G401 (cell line): ENCODE measurements around the gene LIX1L. TPM values are rescaled to one million over a fixed set of nuclear protein-coding genes. Genes with fewer than 3 reads are reported as not detected.
A peak's percentile ranks its signal among the peaks of the same experiment; 100 is the strongest.

ENCODE experiments used
- DNase-seq: peaks from one replicate; pipeline ENCODE4 v3.0.0-alpha.2; 2015; ENCODE audit warnings: low spot score
- in situ Hi-C: cut with HindIII; loops from 2 replicates; pipeline ENCODE4 v1.10.0; 2016; ENCODE audit warnings: low sequenced_read_pairs, mixed read lengths
- total RNA-seq: library from RNA; depleted of rRNA; stranded (reverse); fragments of >200 nt; shearing (Covaris generic); gene quantifications from 2 replicates; pipeline ENCODE4 v1.2.3, GENCODE V29; 2014

Gene LIX1L
- total RNA-seq, 1 experiment from 2014 or later: 31.7 TPM

DNA sequence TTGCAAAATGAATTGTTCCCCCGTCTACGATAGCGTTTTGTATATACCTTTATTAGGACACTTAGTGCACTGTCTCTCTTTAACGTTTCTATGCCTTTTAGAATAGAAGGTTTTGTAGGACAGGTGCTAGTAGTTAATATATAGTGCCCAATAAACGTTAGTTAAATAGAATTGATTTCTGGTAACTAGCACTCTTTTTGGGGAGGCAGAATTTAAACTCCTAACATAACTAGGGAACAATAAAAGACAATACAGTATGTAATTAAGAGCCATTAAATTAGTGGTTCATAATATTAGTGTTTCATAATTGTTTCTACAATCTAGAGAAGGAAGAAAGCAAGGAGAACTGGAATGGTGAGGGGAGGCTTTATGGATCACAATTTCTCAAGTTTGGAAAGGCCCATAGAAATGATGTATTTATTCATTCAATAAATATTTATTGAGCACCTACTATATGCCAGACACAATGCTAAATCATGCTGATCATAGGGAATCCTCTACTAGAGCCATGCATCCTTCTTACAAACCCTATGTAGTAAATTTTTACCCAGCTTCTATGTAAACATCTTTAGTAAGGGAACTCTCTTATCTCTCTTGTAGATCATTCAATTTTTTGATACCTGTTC, 7.4 kb upstream of the LIX1L start:
- in situ Hi-C loops: no loop called here
- no peak for DNase-seq

DNA sequence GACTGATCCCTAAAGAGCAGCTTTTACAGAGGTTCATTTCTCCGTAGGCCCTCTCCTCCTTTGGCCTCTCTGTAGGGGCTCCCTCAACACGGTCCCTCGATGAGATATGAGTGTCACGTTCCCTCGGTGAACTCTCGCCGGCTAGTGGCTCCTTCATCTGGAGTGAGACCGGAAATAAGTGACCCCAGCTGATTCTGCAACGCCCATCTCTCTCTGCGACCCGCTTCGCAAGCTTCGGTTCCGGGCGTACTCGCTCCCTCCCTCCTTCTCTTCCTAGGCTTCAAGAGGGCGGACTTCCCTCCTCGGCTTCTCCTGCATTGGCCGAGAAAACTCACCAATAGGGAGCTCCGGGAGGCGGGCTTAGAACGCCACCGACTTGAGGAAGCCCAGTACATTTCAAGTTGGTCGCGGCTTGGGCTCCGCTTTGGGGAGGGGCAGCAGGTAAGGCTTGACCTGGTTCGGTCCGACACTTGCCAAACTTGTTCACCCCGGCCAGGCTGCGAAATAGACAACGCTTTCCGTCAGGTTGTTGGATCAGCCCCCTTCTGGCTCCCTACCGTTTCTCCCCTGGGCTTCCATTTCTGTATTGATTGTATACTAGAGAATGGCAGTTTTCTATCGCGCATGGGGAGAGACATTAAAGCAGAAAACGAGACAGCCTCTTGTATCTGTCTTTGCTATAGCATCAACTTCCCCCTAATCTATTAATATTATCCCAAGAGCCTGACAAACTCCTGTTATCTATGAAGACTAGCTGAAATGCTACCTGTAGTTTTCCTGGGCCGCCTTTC, 6.7 kb upstream of the LIX1L start, which contains the start of the genes ANKRD34A and POLR3GL:
TSS of gene ANKRD34A (minus strand) at position 248 of the 791 bp plus-strand sequence. CDS start 2,816 bp downstream, outside the sequence.
TSS of gene POLR3GL (plus strand) at position 363 of the 791 bp plus-strand sequence. CDS start 10,176 bp downstream, outside the sequence.
- in situ Hi-C loops: no loop called here
- DNase-seq: peak; percentile 99

DNA sequence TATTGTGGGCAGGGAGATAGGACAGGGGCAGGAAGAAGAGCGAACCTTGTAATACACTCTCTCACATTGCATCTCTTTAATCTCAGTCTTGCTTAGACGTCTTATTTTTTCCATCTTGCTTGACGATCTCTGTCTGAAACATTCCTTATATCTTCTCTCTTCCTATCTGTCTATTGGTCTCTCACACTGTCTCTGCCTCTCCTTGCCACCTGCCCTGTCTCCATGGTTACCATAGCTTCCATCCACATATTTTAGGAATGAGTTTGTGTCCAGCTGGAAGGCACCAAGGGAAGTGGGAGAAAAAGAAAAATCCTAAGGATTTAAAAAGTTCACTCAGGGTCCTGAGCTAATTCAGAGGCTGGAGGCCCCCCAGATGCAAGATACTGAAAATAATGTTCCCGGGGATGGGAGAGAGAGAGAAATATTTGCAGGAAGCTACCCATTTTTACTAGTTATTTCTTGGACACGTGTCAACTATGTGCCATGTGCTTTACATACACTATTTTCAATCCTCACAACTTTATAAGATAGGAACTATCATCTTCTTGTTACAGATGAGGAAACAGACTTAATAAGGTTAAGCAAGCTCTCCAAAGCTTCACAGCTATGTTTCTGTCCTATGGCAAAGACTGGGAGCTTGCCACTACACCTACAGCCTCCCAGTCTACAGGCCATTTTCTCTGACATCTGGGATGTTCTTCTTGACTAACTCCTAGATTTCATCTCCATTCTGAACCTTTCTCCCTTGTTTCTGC, 5.6 kb upstream of the LIX1L start:
- in situ Hi-C loops: no loop called here
- peak; percentile 86 for DNase-seq

DNA sequence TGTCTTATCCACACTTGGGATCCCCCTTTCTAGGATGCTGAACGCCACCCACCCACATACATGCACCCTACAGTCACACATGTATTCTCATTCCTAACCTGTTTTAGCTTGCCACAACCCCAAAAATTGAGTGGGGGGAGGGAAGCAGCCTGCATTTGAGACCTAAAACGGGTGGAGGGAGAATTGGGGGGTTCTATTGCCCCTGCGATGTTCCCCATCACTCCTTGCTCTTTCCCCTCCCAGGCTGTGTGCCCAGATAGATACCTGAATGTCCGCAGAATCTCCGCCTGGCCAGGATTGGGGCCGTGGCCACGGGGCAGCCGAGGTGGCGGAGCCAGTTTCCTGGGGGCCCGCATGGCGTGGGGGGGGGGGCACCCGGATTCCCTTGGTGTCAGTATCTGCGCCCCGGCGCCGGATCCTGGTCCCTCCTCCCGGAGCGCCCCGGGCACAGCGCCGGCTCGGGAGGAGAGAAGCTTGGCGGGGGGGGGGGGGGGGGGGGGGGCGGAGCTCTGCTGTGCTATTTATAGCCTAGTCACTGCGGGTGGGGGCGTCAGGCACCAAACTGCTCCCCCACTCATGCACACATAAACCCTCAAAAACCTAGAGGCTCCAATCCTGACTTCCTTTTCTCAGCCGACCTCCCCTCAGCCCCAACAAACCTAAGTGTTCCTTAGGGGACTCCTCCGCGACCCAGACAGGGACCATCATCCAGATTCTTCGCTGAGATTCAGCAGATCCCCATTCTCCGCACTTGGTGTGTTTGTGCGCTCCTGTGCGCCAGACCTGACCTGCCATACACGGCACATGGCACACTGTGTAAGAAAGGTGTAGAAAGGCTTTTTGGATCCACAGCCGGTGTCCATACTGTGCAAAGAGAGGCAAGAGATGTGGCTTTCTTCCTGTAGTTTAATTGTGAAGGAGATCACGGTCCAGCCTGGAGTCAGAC, 4.6 kb upstream of the LIX1L start:
- peak; percentile 89 for DNase-seq
- in situ Hi-C loops: no loop called here

DNA sequence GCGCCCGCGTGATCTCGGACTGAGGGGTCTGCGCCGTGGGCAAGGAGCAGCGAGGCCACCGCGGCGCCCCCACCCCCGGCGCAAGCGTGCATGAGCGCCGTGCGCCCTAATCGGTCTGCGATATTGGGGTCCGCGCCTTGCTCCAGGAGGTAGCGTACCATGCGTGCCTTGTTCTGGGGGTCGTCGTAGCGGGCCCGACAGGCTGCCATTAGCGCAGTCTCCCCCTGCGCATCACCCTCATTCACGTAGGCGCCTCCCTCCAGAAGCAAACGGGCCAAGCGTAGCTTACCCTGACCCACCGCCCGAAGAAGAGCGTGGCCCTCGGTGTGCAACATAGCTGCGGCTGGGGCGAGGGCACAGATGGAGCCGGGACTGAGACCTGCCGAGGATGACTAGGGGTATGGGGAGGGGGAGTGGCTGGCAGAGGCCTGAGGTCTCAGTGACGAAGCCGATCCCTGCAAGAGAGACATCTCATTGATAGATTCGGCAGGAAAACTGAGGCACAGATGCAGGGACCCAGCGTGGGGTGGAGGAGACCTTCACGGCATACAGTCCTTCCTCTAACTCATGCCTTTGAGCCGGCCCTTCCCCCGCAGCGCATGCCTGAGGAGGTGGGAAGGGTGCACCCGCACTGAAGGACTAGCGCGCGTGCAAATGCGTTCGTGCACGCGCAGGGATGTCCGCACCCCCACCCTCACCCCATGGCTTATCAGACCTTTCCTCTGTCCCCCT, 3.8 kb upstream of the LIX1L start:
- DNase-seq: peak; percentile 81
- in situ Hi-C loops: no loop called here

DNA sequence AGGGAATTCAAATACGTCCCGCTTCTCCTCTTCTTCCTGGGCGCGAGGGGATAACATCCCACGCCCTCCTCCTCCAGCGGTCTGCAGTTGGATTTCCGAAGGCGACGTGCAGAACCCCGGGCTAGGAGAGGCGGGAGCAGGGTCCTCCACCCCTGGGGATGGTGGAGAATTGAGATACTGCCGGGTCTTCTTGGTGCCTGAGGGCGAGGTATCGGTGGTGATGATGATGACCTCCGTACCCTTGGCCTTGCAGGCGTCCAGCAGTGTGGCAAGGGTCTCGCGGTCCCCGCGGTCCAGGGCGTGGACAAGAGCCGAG, 3.2 kb upstream of the LIX1L start:
- in situ Hi-C loops: no loop called here
- no peak for DNase-seq

DNA sequence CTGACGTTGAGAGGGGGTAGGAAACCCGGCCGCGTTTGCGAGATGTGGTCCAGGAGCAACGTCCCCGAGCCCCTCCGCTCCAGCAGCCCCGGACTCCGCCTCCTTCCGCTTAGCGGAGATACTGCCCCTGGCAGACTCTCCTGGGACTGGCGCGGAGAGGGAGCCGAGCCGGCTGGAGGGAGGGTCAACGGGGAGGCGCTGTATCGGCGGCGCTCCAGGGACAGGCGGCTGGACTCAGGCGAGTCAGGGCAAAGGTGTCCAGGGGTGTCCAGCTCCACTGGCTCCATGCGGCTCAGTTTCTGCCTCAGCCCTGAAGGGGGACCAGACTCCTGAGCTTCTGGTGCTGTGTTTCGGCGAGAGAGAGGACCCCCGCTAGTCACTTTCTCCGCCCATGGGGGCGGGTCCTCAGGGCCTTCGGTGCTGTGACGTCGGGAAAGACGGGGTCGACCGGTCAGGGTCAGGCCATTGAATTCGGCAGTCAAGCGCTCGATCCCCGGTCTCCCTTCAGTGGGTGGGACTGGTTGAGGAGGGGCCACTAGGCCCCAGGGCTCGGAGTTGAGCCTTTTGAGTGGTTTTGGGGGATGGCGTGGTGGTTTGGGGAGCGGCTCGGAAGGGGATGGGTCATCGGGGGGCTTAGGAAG, 2.8 kb upstream of the LIX1L start:
- in situ Hi-C loops: no loop called here
- peak; percentile 71 for DNase-seq

DNA sequence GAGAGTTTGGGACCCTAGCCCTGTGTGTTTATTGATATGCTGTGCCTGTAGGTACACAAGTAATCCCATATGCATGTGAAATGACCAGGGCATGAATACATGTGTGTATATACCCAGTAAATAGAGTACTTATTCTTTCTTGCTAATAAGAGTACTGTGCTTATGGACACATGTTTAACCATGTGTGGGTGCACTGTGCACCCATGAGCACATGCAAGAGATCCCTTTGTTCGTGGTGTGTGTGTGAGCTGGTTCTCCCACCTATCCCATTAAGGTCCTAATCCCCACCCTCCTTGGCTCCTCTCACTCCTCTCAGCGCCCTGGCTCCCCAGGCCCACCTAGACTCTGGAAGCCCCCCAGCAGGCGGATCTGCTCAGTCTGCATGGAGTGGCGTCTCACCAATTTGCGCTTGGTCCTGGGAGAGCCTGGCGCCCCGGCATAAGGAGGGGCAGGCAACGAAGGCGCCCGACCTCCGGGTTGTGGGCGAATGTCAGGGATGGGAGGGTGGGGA, 2.2 kb upstream of the LIX1L start:
- in situ Hi-C loops: no loop called here
- DNase-seq: no peak

DNA sequence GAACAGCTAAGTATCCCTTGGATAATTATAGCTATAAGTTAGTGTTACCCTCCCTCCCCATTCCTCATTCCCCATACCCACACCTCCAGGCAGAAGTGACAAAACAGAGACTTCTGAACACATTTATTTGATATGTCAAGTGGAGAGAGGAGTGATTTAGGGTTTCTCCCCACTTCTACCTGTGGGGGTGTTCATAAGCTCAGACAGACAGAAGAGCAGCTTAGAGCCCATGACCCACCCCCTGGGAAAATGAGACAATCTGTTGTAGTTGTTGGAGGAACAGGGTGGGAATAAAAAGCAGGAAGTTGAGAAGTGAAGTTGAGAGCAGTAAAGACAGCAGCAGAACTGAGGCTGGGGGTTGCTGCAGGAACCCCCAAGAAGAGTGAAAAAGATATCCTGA, 1.5 kb upstream of the LIX1L start:
- DNase-seq: no peak
- in situ Hi-C loops: no loop called here

DNA sequence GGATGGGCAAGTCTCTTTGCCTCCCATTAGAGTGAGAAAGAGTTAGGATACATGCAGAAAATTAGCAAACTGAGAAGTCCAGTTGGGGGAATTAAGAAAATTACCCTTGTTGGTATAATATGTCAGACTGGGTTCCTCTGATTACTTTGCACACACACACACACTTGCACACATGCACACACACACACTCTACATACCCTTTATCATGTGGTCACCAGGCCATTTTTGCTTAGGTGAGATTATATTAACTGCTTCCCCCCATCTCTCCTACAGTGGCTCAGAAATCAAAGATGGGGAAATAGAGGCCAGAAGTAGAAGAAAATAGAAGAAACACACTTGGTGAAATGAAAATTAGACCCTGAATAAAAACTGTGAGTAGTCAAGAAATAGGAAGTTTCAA, 917 bp upstream of the LIX1L start:
- no peak for DNase-seq
- in situ Hi-C loops: no loop called here

DNA sequence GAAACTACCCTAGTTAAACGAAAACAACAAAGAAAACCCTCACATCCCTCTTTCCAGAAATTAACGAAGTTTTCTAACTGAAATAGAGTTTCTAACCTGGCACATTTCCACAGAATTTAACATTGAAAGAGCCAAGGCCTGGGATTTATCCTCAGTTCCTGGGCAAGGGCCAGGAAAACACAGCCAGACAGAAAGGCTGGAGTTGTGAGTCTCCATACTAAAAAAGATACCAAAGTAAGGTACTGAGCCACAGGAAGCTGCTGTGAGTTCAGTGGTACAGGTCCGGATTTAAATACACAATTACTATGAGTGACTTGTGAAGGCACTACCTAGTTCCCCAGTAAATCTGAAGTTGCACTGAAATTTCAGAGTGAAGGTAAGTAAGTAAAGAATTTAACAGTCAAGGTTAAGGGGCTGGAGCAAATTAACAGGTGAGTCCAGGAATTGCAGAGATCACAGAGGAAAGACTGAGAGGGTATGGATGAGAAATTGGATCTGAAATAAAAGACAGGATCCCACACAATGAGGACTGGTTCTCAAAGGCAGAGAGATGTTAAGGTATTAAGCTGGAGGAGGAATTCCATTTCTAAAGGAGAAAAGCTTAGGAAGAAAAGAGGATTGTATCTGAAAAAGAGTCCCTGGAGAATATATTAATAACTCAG, 905 bp downstream of the LIX1L start:
- in situ Hi-C loops: no loop called here
- no peak for DNase-seq

DNA sequence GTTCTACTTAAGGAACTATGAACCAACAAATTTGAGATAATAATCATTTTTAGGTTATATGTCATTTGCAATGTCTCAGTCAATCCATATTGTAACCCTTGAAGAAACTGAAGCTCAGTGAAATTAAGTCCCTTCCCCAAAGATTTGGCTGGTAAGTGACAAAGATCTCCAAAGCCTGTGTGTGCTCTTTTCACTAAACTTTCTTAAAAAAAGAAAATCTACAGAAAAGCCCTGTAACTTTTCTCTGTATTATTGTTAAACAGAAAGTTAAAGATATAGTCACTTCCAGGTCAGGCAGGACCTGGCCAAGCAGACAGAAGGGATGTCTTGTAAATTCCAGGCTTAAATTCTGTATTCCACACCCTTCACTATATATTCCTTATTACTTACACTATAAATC, 1.5 kb downstream of the LIX1L start:
- no peak for DNase-seq
- in situ Hi-C loops: no loop called here

DNA sequence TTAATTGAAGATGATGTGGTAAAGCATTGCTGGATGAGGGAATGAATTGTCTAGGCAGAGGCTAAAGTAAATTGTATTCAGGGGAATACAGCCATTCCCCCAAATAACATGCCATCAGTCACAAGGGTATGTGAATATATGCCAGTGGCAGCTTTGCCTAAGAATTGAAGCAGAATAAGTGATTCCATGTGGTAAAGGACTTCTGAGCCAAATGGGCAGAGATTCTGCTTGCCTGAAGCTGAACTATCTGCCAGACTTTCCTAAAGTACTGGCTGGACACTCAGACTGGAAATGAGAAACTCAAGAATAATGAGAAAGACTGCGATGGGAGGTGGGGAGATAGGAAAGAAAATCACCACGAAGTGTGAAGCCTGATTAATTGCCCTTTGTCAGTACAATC, 2.4 kb downstream of the LIX1L start:
- in situ Hi-C loops: no loop called here
- no peak for DNase-seq

DNA sequence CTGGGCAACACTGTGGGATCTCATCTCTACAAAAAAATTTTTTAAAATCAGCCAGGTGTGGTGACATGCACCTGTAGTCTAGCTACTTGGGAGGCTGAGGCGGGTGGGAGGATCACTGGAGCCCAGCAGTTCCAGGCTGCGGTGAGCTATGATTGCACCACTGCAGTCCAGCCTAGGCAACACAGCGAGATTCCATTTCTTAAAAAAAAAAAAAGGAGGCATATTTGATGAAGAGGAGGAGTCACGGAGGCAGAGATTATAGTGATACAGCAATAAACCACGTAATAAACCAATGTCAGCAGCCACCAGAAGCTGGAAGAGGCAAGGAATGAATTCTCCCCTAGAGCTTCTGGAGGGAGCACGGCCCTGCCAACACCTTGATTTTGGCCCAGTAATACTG, 4.0 kb downstream of the LIX1L start:
- DNase-seq: no peak
- in situ Hi-C loops: no loop called here

DNA sequence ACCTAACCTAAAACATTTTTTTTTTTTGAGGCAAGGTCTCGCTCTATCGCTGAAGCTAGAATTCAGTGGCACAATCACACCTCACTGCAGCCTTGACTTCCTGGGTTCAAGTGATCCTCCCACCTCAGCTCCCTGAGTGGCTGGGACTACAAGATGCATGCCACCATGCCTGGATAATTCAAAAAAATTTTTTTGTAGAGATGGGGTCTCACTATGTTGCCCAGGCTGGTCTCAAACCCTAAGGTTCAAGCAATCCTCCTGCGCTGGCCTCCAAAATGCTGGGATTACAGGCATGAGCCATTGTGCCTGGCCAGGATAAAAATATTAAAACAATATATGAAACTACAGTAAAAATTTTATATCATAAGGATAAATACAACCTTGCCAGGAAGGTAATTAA, 4.9 kb downstream of the LIX1L start:
- DNase-seq: no peak
- in situ Hi-C loops: no loop called here

DNA sequence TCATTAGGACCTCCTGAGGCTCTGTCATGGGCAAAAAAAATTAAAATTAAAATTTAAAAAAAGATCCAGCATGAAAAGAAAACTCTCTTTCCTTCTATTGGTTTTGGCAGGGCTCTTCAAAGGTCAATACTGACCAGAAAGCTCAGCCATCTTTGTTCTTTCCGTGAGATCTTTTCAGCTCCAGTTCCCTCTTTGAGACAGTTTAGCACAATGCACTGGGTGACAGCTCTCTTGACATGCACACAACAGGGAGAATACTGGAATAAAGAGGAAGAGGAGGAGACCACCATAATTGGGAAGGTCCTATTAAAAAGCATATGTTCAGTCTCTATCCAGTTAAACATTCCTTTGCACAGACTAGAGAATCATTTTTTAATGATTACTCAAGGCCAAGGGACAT, 6.3 kb downstream of the LIX1L start:
- no peak for DNase-seq
- in situ Hi-C loops: no loop called here

DNA sequence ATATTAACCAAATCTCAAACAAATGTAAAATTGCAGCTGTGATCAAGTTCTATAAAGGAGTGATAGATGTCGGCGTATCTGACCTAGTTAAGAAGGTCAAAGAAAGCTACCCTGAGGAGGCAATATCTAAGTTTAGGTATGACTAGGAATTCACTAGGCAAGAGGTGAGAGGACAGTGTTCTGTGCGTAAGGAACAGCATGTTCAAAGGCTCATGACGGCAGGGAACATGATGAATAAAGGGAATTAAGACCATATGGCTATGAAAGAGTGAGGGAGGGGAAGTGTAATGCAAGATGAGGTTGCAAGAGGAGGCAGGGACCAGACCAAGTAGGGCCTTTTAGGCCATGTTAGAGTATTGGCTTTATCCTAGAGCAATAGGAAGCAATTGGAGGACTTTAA, 8.6 kb downstream of the LIX1L start:
- DNase-seq: peak; percentile 10
- in situ Hi-C loops: no loop called here
